IMR-90 (cell line): ENCODE results near the gene KRTAP10-5.

Source experiments
- BHLHE40 ChIP-seq: fragments of 150-350 bp; IDR thresholded peaks from 2 replicates; pipeline ENCODE4 v1.6.1; 2016; ENCODE audit warnings: mild to moderate bottlenecking, low read depth, low read length
- CEBPB ChIP-seq: IDR thresholded peaks from 2 replicates; pipeline ENCODE4 v1.6.1; 2012; ENCODE audit warnings: low read depth, low read length, improper control_type of control experiment
- FOS ChIP-seq: fragments of 150-350 bp; IDR thresholded peaks from 2 replicates; pipeline ENCODE4 v1.6.1; 2016; ENCODE audit warnings: low read depth, low read length
- MAZ ChIP-seq: IDR thresholded peaks from 2 replicates; pipeline ENCODE4 v1.6.1; 2012; ENCODE audit warnings: low read depth, mild to moderate bottlenecking, low read length, improper control_type of control experiment, moderate library complexity, borderline replicate concordance
- NFE2L2 ChIP-seq: fragments of 150-350 bp; IDR thresholded peaks from 2 replicates; pipeline ENCODE4 v1.6.1; 2016; ENCODE audit warnings: low read depth, mild to moderate bottlenecking, low read length
- POLR2A ChIP-seq: IDR thresholded peaks from 2 replicates; pipeline ENCODE4 v1.6.1; 2012; ENCODE audit warnings: mild to moderate bottlenecking, low read depth, low read length
- RAD21 ChIP-seq: IDR thresholded peaks from 2 replicates; pipeline ENCODE4 v1.6.1; 2012; ENCODE audit warnings: low read length, improper control_type of control experiment
- RCOR1 ChIP-seq: IDR thresholded peaks from 2 replicates; pipeline ENCODE4 v1.6.1; 2012; ENCODE audit warnings: mild to moderate bottlenecking, low read length, improper control_type of control experiment; ENCODE audit not compliant: insufficient replicate concordance
- TF ChIP-seq, protein P1 (sequence below): conservative IDR thresholded peaks from 2 replicates; pipeline ENCODE4 v1.5.1; 2012; ENCODE audit warnings: mild to moderate bottlenecking, low read depth, low read length, improper control_type of control experiment
- TF ChIP-seq, protein P2 (sequence below): fragments of 150-350 bp; IDR thresholded peaks from 2 replicates; pipeline ENCODE4 v1.6.1; 2016; ENCODE audit warnings: low read depth, mild to moderate bottlenecking, low read length, moderate library complexity, borderline replicate concordance

DNA sequence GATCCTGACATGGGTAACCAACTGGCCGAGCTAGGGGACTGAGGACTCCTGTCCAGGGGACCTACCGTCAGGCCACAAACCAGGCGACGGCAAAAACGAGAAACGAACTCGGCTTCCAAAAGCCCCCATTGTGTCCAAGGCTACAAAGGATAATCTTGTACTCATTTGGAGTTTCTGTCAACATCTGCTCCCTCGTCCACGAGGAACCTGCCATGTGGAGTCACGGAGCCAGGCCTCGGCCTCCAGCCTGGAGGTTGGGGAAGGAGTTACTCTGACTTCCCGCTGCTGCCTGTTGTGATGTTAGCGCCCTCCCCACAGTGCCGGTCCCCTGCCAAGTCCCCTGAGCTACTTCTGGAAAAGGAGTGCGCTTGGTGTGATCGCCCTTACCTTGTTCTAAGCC is 47.7 kb downstream of the KRTAP10-5 start:
- TF ChIP-seq, protein P1, sequence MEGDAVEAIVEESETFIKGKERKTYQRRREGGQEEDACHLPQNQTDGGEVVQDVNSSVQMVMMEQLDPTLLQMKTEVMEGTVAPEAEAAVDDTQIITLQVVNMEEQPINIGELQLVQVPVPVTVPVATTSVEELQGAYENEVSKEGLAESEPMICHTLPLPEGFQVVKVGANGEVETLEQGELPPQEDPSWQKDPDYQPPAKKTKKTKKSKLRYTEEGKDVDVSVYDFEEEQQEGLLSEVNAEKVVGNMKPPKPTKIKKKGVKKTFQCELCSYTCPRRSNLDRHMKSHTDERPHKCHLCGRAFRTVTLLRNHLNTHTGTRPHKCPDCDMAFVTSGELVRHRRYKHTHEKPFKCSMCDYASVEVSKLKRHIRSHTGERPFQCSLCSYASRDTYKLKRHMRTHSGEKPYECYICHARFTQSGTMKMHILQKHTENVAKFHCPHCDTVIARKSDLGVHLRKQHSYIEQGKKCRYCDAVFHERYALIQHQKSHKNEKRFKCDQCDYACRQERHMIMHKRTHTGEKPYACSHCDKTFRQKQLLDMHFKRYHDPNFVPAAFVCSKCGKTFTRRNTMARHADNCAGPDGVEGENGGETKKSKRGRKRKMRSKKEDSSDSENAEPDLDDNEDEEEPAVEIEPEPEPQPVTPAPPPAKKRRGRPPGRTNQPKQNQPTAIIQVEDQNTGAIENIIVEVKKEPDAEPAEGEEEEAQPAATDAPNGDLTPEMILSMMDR, result no peak
- TF ChIP-seq CEBPB (no peak), POLR2A (no peak), RAD21 (no peak), MAZ (no peak), RCOR1 (no peak), BHLHE40 (no peak), NFE2L2 (no peak), FOS (no peak)
- TF ChIP-seq, protein P2, sequence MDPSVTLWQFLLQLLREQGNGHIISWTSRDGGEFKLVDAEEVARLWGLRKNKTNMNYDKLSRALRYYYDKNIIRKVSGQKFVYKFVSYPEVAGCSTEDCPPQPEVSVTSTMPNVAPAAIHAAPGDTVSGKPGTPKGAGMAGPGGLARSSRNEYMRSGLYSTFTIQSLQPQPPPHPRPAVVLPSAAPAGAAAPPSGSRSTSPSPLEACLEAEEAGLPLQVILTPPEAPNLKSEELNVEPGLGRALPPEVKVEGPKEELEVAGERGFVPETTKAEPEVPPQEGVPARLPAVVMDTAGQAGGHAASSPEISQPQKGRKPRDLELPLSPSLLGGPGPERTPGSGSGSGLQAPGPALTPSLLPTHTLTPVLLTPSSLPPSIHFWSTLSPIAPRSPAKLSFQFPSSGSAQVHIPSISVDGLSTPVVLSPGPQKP, result no peak
